NCI-H526 (cell line): ENCODE results near the gene LGALS4.
"Not testable (repeated sequence)": the region's sequence is repeated elsewhere in the genome, so short reads cannot be mapped to it uniquely, and the experiment has no call there.

ENCODE experiments used
- DNase-seq, 2 experiments: peaks; one replicate each; lab custom pipeline; 2025; lab: John Stamatoyannopoulos, UW

The LGALS4 gene

GRCh38 chr19:38842439-38843174 lies 29.9 kb upstream of the LGALS4 start:
- no peak for DNase-seq

- DNase-seq = no peak
Measured at GRCh38 chr19:38841787-38842438, 29.2 kb upstream of the LGALS4 start.

- DNase-seq = no peak
Measured at GRCh38 chr19:38841180-38841766, 28.5 kb upstream of the LGALS4 start.

- DNase-seq = no peak
Measured at GRCh38 chr19:38840583-38840968, 27.8 kb upstream of the LGALS4 start.

GRCh38 chr19:38839816-38840582 lies 27.3 kb upstream of the LGALS4 start:
- DNase-seq = no peak

- DNase-seq = no peak
Measured at GRCh38 chr19:38838986-38839761, 26.4 kb upstream of the LGALS4 start.

- no peak for DNase-seq
Measured at GRCh38 chr19:38838208-38838985, 25.7 kb upstream of the LGALS4 start.

GRCh38 chr19:38837656-38838121 lies 24.9 kb upstream of the LGALS4 start:
- DNase-seq = no peak

GRCh38 chr19:38836983-38837626 lies 24.4 kb upstream of the LGALS4 start:
- DNase-seq = no peak

- no peak for DNase-seq
Measured at GRCh38 chr19:38836159-38836982, 23.6 kb upstream of the LGALS4 start.

- DNase-seq = no peak
Measured at GRCh38 chr19:38834590-38834989, 21.8 kb upstream of the LGALS4 start.

GRCh38 chr19:38834104-38834490 lies 21.4 kb upstream of the LGALS4 start:
- DNase-seq = no peak

- no peak for DNase-seq
Measured at GRCh38 chr19:38833092-38833425, 20.3 kb upstream of the LGALS4 start.

GRCh38 chr19:38831142-38831605 lies 18.4 kb upstream of the LGALS4 start:
- DNase-seq = peak; percentile 21 to 57

- no peak for DNase-seq
Measured at GRCh38 chr19:38830039-38830733, 17.4 kb upstream of the LGALS4 start.

GRCh38 chr19:38829203-38829602 lies 16.5 kb upstream of the LGALS4 start:
- DNase-seq = not testable (repeated sequence)

- no peak for DNase-seq
Measured at GRCh38 chr19:38826856-38827551, 14.3 kb upstream of the LGALS4 start.

GRCh38 chr19:38825936-38826335 lies 13.2 kb upstream of the LGALS4 start:
- not testable (repeated sequence) for DNase-seq
